Measurements from ENCODE around the gene ARHGEF1.

DNA sequence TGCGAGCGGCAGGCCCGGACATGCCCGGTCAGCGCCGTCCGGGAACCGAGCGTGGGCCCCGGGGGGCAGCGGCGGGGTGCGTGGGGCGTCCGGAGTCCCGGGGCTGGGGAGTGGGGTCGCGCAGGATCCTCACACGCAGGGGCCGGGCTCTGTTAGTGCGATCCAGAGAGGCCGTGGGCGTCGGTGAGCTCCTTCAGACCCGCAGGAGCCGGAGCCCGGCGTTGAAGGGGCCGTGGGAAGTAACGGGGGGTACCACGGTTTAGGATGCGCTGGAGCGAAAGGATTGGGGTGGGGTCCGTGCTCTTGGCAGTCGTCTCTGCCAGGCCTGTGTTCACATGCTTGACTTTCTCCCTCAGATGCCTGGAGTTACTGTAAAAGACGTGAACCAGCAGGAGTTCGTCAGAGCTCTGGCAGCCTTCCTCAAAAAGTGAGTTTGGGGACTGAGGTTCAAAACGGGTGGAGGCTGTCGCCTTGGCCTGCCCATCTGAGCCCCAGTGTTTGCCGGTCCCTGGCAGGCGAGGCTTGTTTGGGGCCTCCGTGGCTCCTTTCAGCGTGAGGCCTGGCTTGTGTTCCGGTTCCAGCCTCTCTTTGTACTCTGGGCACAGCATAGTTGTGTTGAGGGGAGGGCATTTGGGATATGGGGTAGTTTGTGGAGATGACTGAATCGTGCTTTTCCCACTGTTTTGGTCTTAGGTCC lies 22.4 kb upstream of the ARHGEF1 start:
- TF ChIP-seq POLR2A (IDR thresholded peaks at IDR 0.05) = no peak
- TF ChIP-seq, protein P1, sequence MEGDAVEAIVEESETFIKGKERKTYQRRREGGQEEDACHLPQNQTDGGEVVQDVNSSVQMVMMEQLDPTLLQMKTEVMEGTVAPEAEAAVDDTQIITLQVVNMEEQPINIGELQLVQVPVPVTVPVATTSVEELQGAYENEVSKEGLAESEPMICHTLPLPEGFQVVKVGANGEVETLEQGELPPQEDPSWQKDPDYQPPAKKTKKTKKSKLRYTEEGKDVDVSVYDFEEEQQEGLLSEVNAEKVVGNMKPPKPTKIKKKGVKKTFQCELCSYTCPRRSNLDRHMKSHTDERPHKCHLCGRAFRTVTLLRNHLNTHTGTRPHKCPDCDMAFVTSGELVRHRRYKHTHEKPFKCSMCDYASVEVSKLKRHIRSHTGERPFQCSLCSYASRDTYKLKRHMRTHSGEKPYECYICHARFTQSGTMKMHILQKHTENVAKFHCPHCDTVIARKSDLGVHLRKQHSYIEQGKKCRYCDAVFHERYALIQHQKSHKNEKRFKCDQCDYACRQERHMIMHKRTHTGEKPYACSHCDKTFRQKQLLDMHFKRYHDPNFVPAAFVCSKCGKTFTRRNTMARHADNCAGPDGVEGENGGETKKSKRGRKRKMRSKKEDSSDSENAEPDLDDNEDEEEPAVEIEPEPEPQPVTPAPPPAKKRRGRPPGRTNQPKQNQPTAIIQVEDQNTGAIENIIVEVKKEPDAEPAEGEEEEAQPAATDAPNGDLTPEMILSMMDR (IDR thresholded peaks at IDR 0.05) = no peak
- TF ChIP-seq POLR2AphosphoS5 (IDR thresholded peaks at IDR 0.05; ENCODE audit: insufficient read depth in 1 of 2, low read depth in 1 of 2) = no peak
